Glutamatergic neuron (in vitro differentiated cells): ENCODE data around the gene MTREX. TPM values are rescaled to one million over a fixed set of nuclear protein-coding genes. Genes with fewer than 3 reads are reported as not detected.
A peak's percentile ranks its signal among the peaks of the same experiment; 100 is the strongest.

Experiments
- DNase-seq: peaks from one replicate; pipeline ENCODE4 v3.0.0; 2022
- H3K27ac Mint-ChIP-seq: one replicate; pipeline ENCODE4 v1.8.0; 2020; ENCODE audit warnings: mild to moderate bottlenecking, mixed read lengths, inconsistent platforms; ENCODE audit not compliant: unreplicated experiment
- H3K27me3 Mint-ChIP-seq: one replicate; pipeline ENCODE4 v1.8.0; 2020; ENCODE audit warnings: mild to moderate bottlenecking, moderate library complexity, mixed read lengths, inconsistent platforms; ENCODE audit not compliant: unreplicated experiment
- H3K36me3 Mint-ChIP-seq: one replicate; pipeline ENCODE4 v1.8.0; 2020; ENCODE audit warnings: mild to moderate bottlenecking, mixed read lengths, inconsistent platforms; ENCODE audit not compliant: unreplicated experiment
- H3K4me1 Mint-ChIP-seq: one replicate; pipeline ENCODE4 v1.8.0; 2020; ENCODE audit warnings: mild to moderate bottlenecking, low read depth, mixed read lengths, inconsistent platforms; ENCODE audit not compliant: unreplicated experiment
- H3K4me3 Mint-ChIP-seq: one replicate; pipeline ENCODE4 v1.8.0; 2020; ENCODE audit warnings: mild to moderate bottlenecking, mixed read lengths, inconsistent platforms; ENCODE audit not compliant: unreplicated experiment
- H3K9me3 Mint-ChIP-seq: one replicate; pipeline ENCODE4 v1.8.0; 2020; ENCODE audit warnings: mild to moderate bottlenecking, moderate library complexity, mixed read lengths, inconsistent platforms; ENCODE audit not compliant: unreplicated experiment
- total RNA-seq: library from RNA; stranded (reverse); fragmentation: NEBNext Ultra II Directional; extraction: Animal tissue kit (Norgen Biotek cat#: 25700); gene quantifications from one replicate; pipeline ENCODE4 v1.2.1, GENCODE V29; 2021; ENCODE audit not compliant: unreplicated experiment
- TF ChIP-seq, protein P1 (sequence below): fragments of 200-600 bp; sonication (generic); IDR thresholded peaks from one replicate; pipeline ENCODE4 v1.5.0; 2021; ENCODE audit not compliant: partially characterized antibody, unreplicated experiment

Gene MTREX
- total RNA-seq, 1 donor from 2014 or later: 81.9 TPM

DNA sequence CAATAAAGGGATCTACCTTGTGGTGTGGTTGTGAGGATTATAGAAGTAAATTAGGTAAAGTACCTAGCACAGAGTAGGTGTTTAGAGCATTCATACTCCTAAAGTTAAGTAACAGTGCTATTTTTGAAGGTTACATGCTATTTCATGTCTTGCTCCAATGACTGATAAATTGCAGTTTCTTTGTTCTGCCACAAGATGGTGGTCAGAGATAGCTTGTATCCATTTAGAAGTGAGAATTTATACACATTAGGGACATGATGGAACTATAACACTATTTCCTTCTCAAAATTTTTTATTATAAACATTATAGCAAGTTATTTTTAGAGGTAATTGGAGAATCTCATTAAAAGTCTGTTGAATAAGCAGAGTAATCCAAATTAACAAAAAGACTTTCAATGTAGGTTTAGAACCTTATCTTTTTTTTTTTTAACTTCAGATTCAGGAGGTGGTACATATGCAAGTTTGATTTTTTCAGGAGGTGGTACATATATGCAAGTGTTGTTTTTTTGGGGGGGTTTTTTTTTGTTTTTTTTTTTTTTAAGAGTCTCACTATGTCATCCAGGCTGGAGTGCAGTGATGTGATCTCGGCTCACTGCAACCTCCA is 17.1 kb downstream of the MTREX start:
- Mint-ChIP-seq H3K27ac (no peak overlapping the region), H3K4me1 (no peaks in the 10 kb centered on the region), H3K4me3 (no peak overlapping the region), H3K27me3 (no peaks in the 10 kb centered on the region), H3K9me3 (no peaks in the 10 kb centered on the region), H3K36me3 (no peaks in the 10 kb centered on the region)
- TF ChIP-seq, protein P1, sequence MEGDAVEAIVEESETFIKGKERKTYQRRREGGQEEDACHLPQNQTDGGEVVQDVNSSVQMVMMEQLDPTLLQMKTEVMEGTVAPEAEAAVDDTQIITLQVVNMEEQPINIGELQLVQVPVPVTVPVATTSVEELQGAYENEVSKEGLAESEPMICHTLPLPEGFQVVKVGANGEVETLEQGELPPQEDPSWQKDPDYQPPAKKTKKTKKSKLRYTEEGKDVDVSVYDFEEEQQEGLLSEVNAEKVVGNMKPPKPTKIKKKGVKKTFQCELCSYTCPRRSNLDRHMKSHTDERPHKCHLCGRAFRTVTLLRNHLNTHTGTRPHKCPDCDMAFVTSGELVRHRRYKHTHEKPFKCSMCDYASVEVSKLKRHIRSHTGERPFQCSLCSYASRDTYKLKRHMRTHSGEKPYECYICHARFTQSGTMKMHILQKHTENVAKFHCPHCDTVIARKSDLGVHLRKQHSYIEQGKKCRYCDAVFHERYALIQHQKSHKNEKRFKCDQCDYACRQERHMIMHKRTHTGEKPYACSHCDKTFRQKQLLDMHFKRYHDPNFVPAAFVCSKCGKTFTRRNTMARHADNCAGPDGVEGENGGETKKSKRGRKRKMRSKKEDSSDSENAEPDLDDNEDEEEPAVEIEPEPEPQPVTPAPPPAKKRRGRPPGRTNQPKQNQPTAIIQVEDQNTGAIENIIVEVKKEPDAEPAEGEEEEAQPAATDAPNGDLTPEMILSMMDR: peak; percentile 60
- no peak for DNase-seq

DNA sequence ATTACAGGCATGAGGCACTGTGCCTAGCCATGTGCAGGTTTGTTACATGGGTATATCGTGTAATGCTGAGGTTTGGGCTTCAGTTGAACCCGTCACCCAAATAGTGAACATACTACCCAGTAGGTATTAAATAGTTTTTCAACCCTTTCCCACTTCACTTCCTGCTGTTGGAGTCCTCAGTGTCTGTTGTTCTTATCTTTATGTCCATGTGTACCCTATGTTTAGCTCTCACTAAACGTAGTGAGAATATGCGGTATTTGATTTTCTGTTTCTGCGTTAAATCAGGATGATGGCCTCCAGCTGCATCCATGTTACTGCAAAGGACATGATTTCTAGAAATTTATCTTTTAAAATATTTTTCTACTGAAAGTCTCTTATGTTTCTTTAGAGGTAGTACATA is 17.8 kb downstream of the MTREX start:
- Mint-ChIP-seq H3K4me1 (no peaks in the 10 kb centered on the region), H3K4me3 (no peak overlapping the region), H3K9me3 (no peaks in the 10 kb centered on the region), H3K27ac (no peak overlapping the region), H3K36me3 (no peaks in the 10 kb centered on the region), H3K27me3 (no peaks in the 10 kb centered on the region)
- TF ChIP-seq, protein P1: no peak
- DNase-seq: no peak

DNA sequence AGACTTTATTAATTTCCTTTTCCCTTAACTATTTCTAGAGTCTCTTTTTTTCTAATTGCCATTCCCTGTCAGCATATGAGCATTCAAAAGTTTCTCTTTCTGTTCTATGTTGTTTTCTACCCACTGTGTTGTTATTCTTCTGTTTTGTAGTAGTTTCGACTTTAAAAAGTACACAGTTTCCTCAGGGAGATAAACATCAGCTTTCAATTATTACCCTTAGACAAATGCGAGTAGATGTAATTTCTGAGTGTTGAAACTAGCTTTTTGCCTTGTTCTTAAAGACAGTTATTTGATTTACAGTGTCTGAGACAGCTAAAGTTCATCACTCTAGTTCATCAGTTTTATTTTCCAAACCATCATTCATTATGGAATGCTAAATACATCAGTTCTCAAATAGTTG is 19.5 kb downstream of the MTREX start:
- Mint-ChIP-seq H3K27ac (no peak overlapping the region), H3K4me1 (no peaks in the 10 kb centered on the region), H3K36me3 (no peaks in the 10 kb centered on the region), H3K4me3 (no peak overlapping the region), H3K9me3 (no peaks in the 10 kb centered on the region), H3K27me3 (no peaks in the 10 kb centered on the region)
- TF ChIP-seq, protein P1: no peak
- DNase-seq: no peak

DNA sequence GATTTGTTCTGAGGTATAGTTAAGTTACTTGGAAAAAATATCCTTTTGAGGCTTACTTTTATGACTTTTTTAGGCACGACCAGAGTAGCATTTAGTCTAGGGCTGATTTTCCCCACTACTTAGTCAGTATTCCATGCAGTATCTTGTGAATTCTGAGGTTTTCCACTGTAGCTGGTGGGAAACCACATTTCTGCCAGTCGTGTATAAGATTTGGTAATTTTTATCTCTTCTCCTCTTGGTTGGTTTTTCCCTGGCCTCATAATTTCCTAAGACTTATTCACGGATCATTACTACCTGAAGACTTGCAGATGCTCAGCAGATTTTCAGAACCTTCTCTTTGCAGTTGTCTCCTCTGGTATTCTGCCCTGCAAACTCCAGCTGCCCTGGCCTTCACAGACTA is 23.5 kb downstream of the MTREX start:
- TF ChIP-seq, protein P1: no peak
- no peaks in the 10 kb centered on the region for H3K36me3 Mint-ChIP-seq
- no peak overlapping the region for H3K4me3 Mint-ChIP-seq
- no peaks in the 10 kb centered on the region for H3K9me3 Mint-ChIP-seq
- no peaks in the 10 kb centered on the region for H3K27me3 Mint-ChIP-seq
- H3K27ac Mint-ChIP-seq: no peak overlapping the region
- H3K4me1 Mint-ChIP-seq: no peaks in the 10 kb centered on the region
- no peak for DNase-seq

DNA sequence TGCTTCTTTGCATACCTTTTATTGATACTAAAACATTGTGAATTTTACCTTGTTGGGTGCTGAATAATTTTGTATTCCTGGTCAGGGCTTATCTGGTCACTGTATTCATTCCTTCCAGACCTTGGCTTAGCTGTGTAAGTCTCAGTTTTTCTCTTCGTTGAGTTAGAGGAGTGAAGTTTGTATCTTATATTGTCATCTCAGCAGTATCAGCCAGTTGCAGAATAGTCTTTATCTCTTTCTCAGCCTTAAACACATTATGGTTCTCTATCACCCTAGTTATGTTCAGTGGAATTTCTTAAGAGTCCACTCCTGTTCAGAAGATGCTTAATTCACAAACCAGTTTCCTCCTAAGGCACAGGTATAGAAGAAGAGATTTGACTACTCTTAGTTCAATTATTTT is 25.2 kb downstream of the MTREX start:
- H3K9me3 Mint-ChIP-seq: no peaks in the 10 kb centered on the region
- no peak for DNase-seq
- H3K27me3 Mint-ChIP-seq: no peaks in the 10 kb centered on the region
- no peak overlapping the region for H3K4me3 Mint-ChIP-seq
- no peaks in the 10 kb centered on the region for H3K4me1 Mint-ChIP-seq
- no peaks in the 10 kb centered on the region for H3K36me3 Mint-ChIP-seq
- TF ChIP-seq, protein P1: no peak
- H3K27ac Mint-ChIP-seq: no peak overlapping the region
